C4-2B (cell line): Measurements from ENCODE around the gene STAMBP.

ENCODE experiments used
- CTCF ChIP-seq: fragments of 450-650 bp; conservative IDR thresholded peaks from 2 replicates; pipeline ENCODE4 v1.5.1; 2017; ENCODE audit warnings: mild to moderate bottlenecking
- ZFX ChIP-seq: fragments of 450-650 bp; IDR thresholded peaks from 2 replicates; pipeline ENCODE4 v1.6.1; 2017

DNA sequence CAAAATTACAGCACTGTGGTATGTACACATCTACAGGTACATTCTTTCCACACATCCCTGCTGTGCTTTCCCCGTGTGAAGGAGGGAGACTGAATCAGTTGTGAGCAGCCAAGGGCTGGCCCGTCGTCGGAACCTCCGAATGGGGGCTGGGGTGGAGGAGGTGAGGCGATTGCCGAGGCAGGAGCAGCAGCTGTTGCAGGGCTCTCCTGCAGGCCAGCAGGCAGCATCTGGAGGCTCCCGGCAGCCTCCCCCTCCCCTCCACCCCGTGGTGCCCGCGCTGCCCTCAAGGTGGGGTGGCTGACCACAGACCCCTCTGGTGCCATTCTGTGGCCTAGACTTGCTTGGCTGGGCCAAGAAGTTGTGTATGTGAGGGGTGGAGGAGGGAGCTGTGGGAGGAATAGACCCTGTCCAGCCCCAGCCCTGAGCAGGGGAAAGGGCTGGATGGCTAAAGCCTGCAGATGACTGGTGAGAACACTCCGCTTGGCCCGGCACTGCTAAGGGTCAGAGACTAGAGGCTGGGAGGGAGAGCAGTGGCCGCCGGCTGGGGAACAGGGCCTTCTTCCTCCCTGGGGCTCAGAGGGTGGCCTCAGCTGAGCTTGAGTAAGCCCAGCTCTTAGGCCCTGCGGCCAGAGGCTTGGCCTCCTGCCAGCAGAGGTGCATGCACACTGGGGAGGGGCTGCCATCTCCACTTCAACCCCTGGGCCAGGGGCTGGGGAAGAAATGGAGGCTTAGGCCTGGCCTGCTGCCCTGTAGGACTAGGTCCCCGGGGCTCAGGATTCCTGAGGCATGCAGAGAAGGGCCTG is 7.6 kb downstream of the STAMBP start:
- TF ChIP-seq CTCF (no peak), ZFX (no peak)
